Ishikawa (cell line): ENCODE data around the gene PPP1R3D.

ENCODE experiments used
- CEBPB ChIP-seq: IDR thresholded peaks from 2 replicates; pipeline ENCODE4 v1.6.1; 2012
- CREB1 ChIP-seq: IDR thresholded peaks from 2 replicates; pipeline ENCODE4 v1.6.1; 2012; ENCODE audit warnings: low read depth
- EGR1 ChIP-seq: IDR thresholded peaks from 2 replicates; pipeline ENCODE4 v1.6.1; 2012
- EP300 ChIP-seq: IDR thresholded peaks from 2 replicates; pipeline ENCODE4 v1.6.1; 2012; ENCODE audit warnings: borderline replicate concordance
- FOXM1 ChIP-seq: IDR thresholded peaks from 2 replicates; pipeline ENCODE4 v1.6.1; 2012; ENCODE audit warnings: low read depth, borderline replicate concordance
- MAX ChIP-seq: IDR thresholded peaks from 2 replicates; pipeline ENCODE4 v1.6.1; 2012
- NFIC ChIP-seq: IDR thresholded peaks from 2 replicates; pipeline ENCODE4 v1.6.1; 2012
- RAD21 ChIP-seq: IDR thresholded peaks from 2 replicates; pipeline ENCODE4 v1.6.1; 2012; ENCODE audit warnings: low read depth
- REST ChIP-seq: IDR thresholded peaks from 2 replicates; pipeline ENCODE4 v1.6.1; 2012; ENCODE audit warnings: low read depth, mild to moderate bottlenecking
- TAF1 ChIP-seq: IDR thresholded peaks from 2 replicates; pipeline ENCODE4 v1.6.1; 2012; ENCODE audit warnings: low read depth, mild to moderate bottlenecking
- TCF12 ChIP-seq: IDR thresholded peaks from 2 replicates; pipeline ENCODE4 v1.6.1; 2012; ENCODE audit warnings: low read depth
- TEAD4 ChIP-seq: IDR thresholded peaks from 2 replicates; pipeline ENCODE4 v1.6.1; 2012
- USF1 ChIP-seq: IDR thresholded peaks from 2 replicates; pipeline ENCODE4 v1.6.1; 2012
- YY1 ChIP-seq: IDR thresholded peaks from 2 replicates; pipeline ENCODE4 v1.6.1; 2012; ENCODE audit warnings: low read depth
- ZBTB7A ChIP-seq: IDR thresholded peaks from 2 replicates; pipeline ENCODE4 v1.6.1; 2012; ENCODE audit warnings: low read depth

PPP1R3D gene

GRCh38 chr20:59942245-59942644, 2.1 kb upstream of the PPP1R3D start:
- no peak for TF ChIP-seq FOXM1
- TF ChIP-seq USF1: no peak
- no peak for TF ChIP-seq YY1
- TF ChIP-seq ZBTB7A: no peak
- no peak for TF ChIP-seq EP300
- TF ChIP-seq TCF12: no peak
- no peak for TF ChIP-seq TAF1
- no peak for TF ChIP-seq CEBPB
- no peak for TF ChIP-seq NFIC
- TF ChIP-seq TEAD4: no peak
- TF ChIP-seq RAD21: no peak
- no peak for TF ChIP-seq CREB1

GRCh38 chr20:59940956-59941294, 820 bp upstream of the PPP1R3D start:
- TF ChIP-seq CEBPB (no peak), USF1 (no peak), NFIC (no peak), CREB1 (no peak), EP300 (no peak), REST (no peak), RAD21 (no peak), ZBTB7A (no peak), TEAD4 (no peak), TAF1 (no peak), YY1 (no peak), TCF12 (no peak)

GRCh38 chr20:59939879-59940128, 301 bp downstream of the PPP1R3D start:
- TF ChIP-seq CEBPB (no peak), EGR1 (no peak), USF1 (no peak), CREB1 (no peak), TCF12 (no peak), ZBTB7A (no peak), REST (no peak), NFIC (no peak), YY1 (no peak), EP300 (no peak), FOXM1 (no peak), RAD21 (no peak), MAX (no peak), TEAD4 (no peak)

- no peak for TF ChIP-seq FOXM1
- TF ChIP-seq CREB1: no peak
- TF ChIP-seq MAX: peak; percentile 91
Observed at GRCh38 chr20:59939052-59939878, 840 bp downstream of the PPP1R3D start.

GRCh38 chr20:59938696-59939051, 1.4 kb downstream of the PPP1R3D start:
- TF ChIP-seq REST: no peak
- no peak for TF ChIP-seq EP300
- TF ChIP-seq CEBPB: no peak
- no peak for TF ChIP-seq MAX
- TF ChIP-seq ZBTB7A: no peak
- no peak for TF ChIP-seq CREB1
- TF ChIP-seq TAF1: no peak
- no peak for TF ChIP-seq NFIC
- no peak for TF ChIP-seq TEAD4
- TF ChIP-seq FOXM1: no peak
- no peak for TF ChIP-seq EGR1
- no peak for TF ChIP-seq RAD21
- TF ChIP-seq TCF12: no peak
- TF ChIP-seq YY1: no peak
- no peak for TF ChIP-seq USF1
